ENCODE data around the gene ZNF213.

The ZNF213 gene

DNA sequence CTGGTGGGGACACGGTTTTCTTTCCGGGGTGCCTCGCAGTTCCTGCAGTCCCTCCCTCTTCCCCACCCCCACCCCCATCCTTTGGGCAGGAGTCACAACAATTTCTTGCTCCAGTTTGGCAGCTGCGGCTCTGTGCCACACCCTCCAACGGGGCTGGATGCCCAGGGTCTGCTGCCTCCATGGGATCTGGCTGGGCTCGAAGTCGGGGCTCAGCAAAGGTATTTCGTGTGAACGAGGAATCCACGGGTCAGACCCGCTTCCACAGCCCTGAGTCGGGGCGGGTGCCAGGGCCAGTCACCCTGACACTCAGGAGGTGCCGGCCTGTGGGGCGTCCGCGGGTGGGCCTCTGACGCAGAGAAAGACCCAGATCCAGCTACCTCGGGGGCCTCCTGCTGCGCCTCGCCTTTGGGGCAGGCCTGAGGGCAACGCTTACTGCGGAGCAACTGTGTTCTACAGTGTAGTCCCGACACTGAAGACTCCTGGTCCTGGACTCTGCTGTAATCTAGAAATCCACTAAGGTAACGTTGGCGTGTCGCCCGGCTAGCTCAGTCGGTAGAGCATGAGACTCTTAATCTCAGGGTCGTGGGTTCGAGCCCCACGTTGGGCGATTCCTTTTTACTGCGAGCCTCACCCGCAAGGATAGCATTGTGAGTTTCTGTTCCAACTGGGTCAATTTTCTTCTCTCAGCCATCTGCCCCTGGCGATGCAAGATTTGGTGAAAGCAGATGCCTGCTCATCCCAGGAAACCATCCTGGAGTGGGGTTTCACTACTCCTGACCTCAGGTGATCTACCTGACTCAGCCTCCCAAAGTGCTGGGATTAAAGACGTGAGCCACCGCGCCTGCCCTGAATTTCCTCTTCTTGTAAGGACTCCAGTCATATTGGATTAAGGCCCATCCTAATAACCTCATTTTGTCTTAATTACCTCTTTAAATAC lies 40.6 kb downstream of the ZNF213 start (continued):
- TF ChIP-seq, protein P1, sequence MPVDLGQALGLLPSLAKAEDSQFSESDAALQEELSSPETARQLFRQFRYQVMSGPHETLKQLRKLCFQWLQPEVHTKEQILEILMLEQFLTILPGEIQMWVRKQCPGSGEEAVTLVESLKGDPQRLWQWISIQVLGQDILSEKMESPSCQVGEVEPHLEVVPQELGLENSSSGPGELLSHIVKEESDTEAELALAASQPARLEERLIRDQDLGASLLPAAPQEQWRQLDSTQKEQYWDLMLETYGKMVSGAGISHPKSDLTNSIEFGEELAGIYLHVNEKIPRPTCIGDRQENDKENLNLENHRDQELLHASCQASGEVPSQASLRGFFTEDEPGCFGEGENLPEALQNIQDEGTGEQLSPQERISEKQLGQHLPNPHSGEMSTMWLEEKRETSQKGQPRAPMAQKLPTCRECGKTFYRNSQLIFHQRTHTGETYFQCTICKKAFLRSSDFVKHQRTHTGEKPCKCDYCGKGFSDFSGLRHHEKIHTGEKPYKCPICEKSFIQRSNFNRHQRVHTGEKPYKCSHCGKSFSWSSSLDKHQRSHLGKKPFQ (tag by site-specific recombination; IDR thresholded peaks at IDR 0.05), result no peak
- no peak for TF ChIP-seq ZNF529 (tag by site-specific recombination; IDR thresholded peaks at IDR 0.05; ENCODE audit: insufficient replicate concordance)
- TF ChIP-seq ZBTB10 (tag by site-specific recombination; IDR thresholded peaks at IDR 0.05), result no peak
- no peak for TF ChIP-seq MEIS1 (CRISPR knock-in tag; IDR thresholded peaks at IDR 0.05; ENCODE audit: borderline replicate concordance)
- no peak for TF ChIP-seq BCL11A (tag by site-specific recombination; IDR thresholded peaks at IDR 0.05; ENCODE audit: low read depth)
- no peak for TF ChIP-seq SCRT2 (tag by site-specific recombination; IDR thresholded peaks at IDR 0.05)
- no peak for TF ChIP-seq GFI1B (tag by site-specific recombination; IDR thresholded peaks at IDR 0.05)
- TF ChIP-seq ZNF664 (tag by site-specific recombination; IDR thresholded peaks at IDR 0.05), result no peak
- no peak for TF ChIP-seq ZNF221 (tag by site-specific recombination; IDR thresholded peaks at IDR 0.05; ENCODE audit: borderline replicate concordance)
- no peak for TF ChIP-seq ZNF558 (tag by site-specific recombination; IDR thresholded peaks at IDR 0.05)
- TF ChIP-seq KLF16 (tag by site-specific recombination; IDR thresholded peaks at IDR 0.05), result no peak
- no peak for TF ChIP-seq ZNF658 (tag by site-specific recombination; IDR thresholded peaks at IDR 0.05)
- no peak for TF ChIP-seq TSHZ1 (tag by site-specific recombination; IDR thresholded peaks at IDR 0.05; ENCODE audit: borderline replicate concordance)
- TF ChIP-seq ZBTB20 (tag by site-specific recombination; IDR thresholded peaks at IDR 0.05), result peak; percentile 72
- TF ChIP-seq ZNF521 (tag by site-specific recombination; IDR thresholded peaks at IDR 0.05), result no peak
- no peak for TF ChIP-seq SETDB1 (IDR thresholded peaks at IDR 0.05; ENCODE audit: insufficient read length, low read length)
- no peak for TF ChIP-seq ZNF157 (tag by site-specific recombination; IDR thresholded peaks at IDR 0.05)
- TF ChIP-seq TCF7L2 (IDR thresholded peaks at IDR 0.05; ENCODE audit: borderline replicate concordance, low read depth, low read length), result no peak
- TF ChIP-seq ZNF394 (tag by site-specific recombination; IDR thresholded peaks at IDR 0.05; ENCODE audit: borderline replicate concordance), result peak; percentile 70
- no peak for TF ChIP-seq ZBTB1 (tag by site-specific recombination; IDR thresholded peaks at IDR 0.05)
- TF ChIP-seq, protein P2, sequence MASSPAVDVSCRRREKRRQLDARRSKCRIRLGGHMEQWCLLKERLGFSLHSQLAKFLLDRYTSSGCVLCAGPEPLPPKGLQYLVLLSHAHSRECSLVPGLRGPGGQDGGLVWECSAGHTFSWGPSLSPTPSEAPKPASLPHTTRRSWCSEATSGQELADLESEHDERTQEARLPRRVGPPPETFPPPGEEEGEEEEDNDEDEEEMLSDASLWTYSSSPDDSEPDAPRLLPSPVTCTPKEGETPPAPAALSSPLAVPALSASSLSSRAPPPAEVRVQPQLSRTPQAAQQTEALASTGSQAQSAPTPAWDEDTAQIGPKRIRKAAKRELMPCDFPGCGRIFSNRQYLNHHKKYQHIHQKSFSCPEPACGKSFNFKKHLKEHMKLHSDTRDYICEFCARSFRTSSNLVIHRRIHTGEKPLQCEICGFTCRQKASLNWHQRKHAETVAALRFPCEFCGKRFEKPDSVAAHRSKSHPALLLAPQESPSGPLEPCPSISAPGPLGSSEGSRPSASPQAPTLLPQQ (tag by site-specific recombination; IDR thresholded peaks at IDR 0.05), result peak; percentile 60; the same call in 1 of the 2 replicates
- TF ChIP-seq ZNF423 (tag by site-specific recombination; IDR thresholded peaks at IDR 0.05), result no peak
- TF ChIP-seq ZNF704 (tag by site-specific recombination; IDR thresholded peaks at IDR 0.05), result no peak
- TF ChIP-seq ZNF548 (tag by site-specific recombination; IDR thresholded peaks at IDR 0.05), result no peak
- 0 out of 2 replicates have a peak, but pooled peaks have one; percentile 39 for TF ChIP-seq ZFP37 (tag by site-specific recombination; IDR thresholded peaks at IDR 0.05)
- TF ChIP-seq ZNF488 (tag by site-specific recombination; IDR thresholded peaks at IDR 0.05), result no peak
- no peak for TF ChIP-seq ZFP3 (tag by site-specific recombination; IDR thresholded peaks at IDR 0.05; ENCODE audit: low read depth)
- TF ChIP-seq ZNF670 (tag by site-specific recombination; IDR thresholded peaks at IDR 0.05; ENCODE audit: low read depth), result no peak

Measured in HEK293 (cell line).